ENCODE results near the gene KIAA1217.

GRCh38 chr10:24397662-24398061, 188.7 kb downstream of the KIAA1217 start:
- TF ChIP-seq, protein P1, sequence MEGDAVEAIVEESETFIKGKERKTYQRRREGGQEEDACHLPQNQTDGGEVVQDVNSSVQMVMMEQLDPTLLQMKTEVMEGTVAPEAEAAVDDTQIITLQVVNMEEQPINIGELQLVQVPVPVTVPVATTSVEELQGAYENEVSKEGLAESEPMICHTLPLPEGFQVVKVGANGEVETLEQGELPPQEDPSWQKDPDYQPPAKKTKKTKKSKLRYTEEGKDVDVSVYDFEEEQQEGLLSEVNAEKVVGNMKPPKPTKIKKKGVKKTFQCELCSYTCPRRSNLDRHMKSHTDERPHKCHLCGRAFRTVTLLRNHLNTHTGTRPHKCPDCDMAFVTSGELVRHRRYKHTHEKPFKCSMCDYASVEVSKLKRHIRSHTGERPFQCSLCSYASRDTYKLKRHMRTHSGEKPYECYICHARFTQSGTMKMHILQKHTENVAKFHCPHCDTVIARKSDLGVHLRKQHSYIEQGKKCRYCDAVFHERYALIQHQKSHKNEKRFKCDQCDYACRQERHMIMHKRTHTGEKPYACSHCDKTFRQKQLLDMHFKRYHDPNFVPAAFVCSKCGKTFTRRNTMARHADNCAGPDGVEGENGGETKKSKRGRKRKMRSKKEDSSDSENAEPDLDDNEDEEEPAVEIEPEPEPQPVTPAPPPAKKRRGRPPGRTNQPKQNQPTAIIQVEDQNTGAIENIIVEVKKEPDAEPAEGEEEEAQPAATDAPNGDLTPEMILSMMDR (conservative IDR thresholded peaks at IDR 0.05; ENCODE audit: low read depth, low read length), result no peak
- no peak for TF ChIP-seq EZH2 (IDR thresholded peaks at IDR 0.05; ENCODE audit: borderline replicate concordance, low read depth, low read length, poor library complexity, severe bottlenecking)
